ENCODE data around the gene AK5.
"Not testable (repeated sequence)": the region's sequence is repeated elsewhere in the genome, so short reads cannot be mapped to it uniquely, and the experiment has no call there.

AK5 gene

DNA sequence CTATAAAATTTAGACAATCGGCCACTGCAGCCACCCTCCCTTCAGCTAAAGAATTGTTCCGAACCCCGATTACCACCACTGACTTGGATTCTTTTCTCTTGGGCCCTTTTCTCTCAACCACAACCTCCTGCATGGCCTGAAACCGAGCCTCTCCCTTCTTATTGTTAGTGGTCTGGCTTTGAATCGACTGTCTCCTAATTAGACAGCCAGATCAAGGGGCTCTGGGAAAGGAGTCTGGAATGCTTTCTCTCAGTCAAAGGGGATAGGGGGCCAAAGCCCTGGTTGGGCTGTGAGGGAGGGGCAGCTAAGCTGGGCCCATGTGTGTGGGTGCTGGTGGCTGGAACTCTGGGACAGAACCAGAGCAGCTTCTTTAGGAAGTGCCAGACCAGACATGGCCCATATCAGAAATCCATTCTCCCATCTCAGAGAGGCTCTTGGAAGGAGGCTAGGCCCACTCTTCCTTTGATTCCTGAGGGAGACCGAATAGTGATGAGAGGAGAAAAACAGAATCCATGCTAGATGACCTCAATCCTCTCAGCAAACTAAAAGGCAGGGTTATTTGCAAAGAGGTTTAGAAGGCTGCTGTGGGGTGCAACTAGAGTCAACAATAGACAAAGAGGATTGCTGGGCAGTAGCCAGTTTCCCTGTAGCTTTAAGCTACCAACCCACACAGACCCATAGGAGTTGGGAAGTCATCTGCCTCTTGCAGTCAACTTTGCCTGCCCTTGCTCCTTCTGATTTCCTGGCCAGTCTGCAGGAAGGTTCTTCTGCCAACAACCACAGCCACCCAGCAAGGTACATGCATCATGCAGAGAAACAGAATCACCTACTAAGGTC lies 117.6 kb downstream of the AK5 start:
- no peak for DNase-seq (ENCODE audit: low read depth)
- TF ChIP-seq, protein P1, sequence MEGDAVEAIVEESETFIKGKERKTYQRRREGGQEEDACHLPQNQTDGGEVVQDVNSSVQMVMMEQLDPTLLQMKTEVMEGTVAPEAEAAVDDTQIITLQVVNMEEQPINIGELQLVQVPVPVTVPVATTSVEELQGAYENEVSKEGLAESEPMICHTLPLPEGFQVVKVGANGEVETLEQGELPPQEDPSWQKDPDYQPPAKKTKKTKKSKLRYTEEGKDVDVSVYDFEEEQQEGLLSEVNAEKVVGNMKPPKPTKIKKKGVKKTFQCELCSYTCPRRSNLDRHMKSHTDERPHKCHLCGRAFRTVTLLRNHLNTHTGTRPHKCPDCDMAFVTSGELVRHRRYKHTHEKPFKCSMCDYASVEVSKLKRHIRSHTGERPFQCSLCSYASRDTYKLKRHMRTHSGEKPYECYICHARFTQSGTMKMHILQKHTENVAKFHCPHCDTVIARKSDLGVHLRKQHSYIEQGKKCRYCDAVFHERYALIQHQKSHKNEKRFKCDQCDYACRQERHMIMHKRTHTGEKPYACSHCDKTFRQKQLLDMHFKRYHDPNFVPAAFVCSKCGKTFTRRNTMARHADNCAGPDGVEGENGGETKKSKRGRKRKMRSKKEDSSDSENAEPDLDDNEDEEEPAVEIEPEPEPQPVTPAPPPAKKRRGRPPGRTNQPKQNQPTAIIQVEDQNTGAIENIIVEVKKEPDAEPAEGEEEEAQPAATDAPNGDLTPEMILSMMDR (IDR thresholded peaks at IDR 0.05; ENCODE audit: insufficient read depth, low read depth, low read length, missing control alignments) = no peak
- H3K4me3 ChIP-seq (ENCODE audit: low read depth, low read length) = no peak overlapping the region

DNA sequence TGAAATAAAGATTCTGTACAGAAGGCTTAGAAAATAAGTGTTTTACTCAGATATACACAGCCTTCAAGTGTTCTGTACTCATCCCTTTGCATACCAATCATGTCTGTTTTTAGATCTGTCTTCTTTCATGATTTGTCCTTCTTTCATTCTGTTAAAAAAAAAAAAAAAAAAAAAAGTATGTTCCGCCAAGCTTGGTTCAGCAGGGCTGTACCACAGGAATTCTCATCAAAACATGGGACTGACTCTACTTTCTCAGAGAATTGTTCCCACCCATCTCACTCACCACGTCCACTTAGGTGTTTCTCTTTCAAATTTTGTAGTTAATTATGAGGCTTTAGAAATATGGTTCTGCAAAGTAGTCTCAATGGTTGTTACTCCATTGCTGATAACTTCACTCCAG lies 119.0 kb downstream of the AK5 start:
- TF ChIP-seq, protein P1 (IDR thresholded peaks at IDR 0.05; ENCODE audit: insufficient read depth, low read depth, low read length, missing control alignments) = no peak
- no peak overlapping the region for H3K4me3 ChIP-seq (ENCODE audit: low read depth, low read length)
- no peak for DNase-seq (ENCODE audit: low read depth)

GRCh38 chr1:77401384-77401783 lies 119.6 kb downstream of the AK5 start:
- TF ChIP-seq, protein P1 (IDR thresholded peaks at IDR 0.05; ENCODE audit: insufficient read depth, low read depth, low read length, missing control alignments) = no peak
- no peak overlapping the region for H3K4me3 ChIP-seq (ENCODE audit: low read depth, low read length)
- no peak for DNase-seq (ENCODE audit: low read depth)

DNA sequence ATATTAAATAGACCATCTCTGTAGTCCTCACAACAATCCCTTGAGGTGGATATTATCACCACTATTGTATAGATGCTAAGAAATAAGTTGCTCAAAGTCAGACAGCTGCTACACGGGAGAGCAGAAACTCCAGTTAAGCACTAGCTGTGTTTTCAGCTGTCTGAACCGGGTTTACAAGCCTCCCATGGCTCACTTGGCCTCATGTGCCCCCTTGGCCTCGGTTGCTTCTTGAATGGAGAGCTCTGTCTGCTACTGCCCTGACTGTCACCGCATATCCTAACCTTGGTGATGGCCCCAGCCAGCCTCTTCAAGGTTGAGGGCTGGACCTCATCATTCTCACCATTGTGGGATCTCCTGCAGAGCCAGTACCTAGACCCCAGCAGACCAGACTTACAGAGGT lies 123.4 kb downstream of the AK5 start:
- no peak overlapping the region for H3K4me3 ChIP-seq (ENCODE audit: low read depth, low read length)
- no peak for DNase-seq (ENCODE audit: low read depth)
- TF ChIP-seq, protein P1 (IDR thresholded peaks at IDR 0.05; ENCODE audit: insufficient read depth, low read depth, low read length, missing control alignments) = no peak

GRCh38 chr1:77406661-77407060 lies 124.8 kb downstream of the AK5 start:
- DNase-seq (ENCODE audit: low read depth) = no peak
- H3K4me3 ChIP-seq (ENCODE audit: low read depth, low read length) = no peak overlapping the region
- TF ChIP-seq, protein P1 (IDR thresholded peaks at IDR 0.05; ENCODE audit: insufficient read depth, low read depth, low read length, missing control alignments) = no peak

GRCh38 chr1:77407738-77408375 lies 126.0 kb downstream of the AK5 start:
- DNase-seq (ENCODE audit: low read depth) = no peak
- no peak overlapping the region for H3K4me3 ChIP-seq (ENCODE audit: low read depth, low read length)
- TF ChIP-seq, protein P1 (IDR thresholded peaks at IDR 0.05; ENCODE audit: insufficient read depth, low read depth, low read length, missing control alignments) = no peak

GRCh38 chr1:77408933-77409332 lies 127.1 kb downstream of the AK5 start:
- not testable (repeated sequence) for H3K4me3 ChIP-seq (ENCODE audit: low read depth, low read length); DNase-seq (ENCODE audit: low read depth)

Measured in GM12865 (cell line).